SH-SY5Y (cell line): ENCODE results near the gene NRBP1.

Experiments used
- GATA2 ChIP-seq: IDR thresholded peaks from 2 replicates; pipeline ENCODE4 v1.6.1; 2011; ENCODE audit warnings: mild to moderate bottlenecking, low read depth, low read length
- GATA3 ChIP-seq: IDR thresholded peaks from 2 replicates; pipeline ENCODE4 v1.6.1; 2011; ENCODE audit warnings: low read depth, mild to moderate bottlenecking, low read length, moderate library complexity

DNA sequence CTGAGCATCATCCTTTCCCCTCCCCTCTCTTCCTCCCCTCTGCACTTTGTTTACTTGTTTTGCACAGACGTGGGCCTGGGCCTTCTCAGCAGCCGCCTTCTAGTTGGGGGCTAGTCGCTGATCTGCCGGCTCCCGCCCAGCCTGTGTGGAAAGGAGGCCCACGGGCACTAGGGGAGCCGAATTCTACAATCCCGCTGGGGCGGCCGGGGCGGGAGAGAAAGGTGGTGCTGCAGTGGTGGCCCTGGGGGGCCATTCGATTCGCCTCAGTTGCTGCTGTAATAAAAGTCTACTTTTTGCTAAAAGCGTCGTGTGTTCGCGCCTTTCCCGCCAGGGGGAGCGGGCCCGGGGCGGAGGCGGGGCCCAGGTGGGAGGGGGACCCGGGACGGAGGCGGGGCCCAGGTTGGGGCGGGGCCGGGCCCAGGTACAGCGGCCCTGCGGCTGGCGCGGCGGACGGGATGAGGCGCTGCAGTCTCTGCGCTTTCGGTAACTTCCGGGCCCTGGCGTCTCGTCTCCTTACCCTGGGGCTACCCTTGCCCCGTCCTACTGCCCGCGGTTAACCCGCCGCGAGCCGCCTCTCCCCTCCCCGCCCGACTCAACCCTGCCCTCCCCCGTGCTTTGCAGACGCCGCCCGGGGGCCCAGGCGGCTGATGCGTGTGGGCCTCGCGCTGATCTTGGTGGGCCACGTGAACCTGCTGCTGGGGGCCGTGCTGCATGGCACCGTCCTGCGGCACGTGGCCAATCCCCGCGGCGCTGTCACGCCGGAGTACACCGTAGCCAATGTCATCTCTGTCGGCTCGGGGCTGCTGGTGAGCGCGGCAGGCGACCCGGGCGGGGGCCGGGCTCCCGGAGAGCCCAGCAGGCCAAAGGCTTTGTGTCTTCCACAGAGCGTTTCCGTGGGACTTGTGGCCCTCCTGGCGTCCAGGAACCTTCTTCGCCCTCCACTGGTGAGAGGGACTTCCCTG is 13.8 kb downstream of the NRBP1 start, which contains the start of gene KRTCAP3:
- TF ChIP-seq GATA3: no peak
- TF ChIP-seq GATA2: no peak
